RKO (cell line): ENCODE results near the gene RAB3IP.
"Not testable (repeated sequence)": the region's sequence is repeated elsewhere in the genome, so short reads cannot be mapped to it uniquely, and the experiment has no call there.

Experiments used
- DNase-seq: peaks from one replicate; pipeline ENCODE4 v3.0.0-alpha.2; 2016; ENCODE audit warnings: low spot score

The RAB3IP gene

DNA sequence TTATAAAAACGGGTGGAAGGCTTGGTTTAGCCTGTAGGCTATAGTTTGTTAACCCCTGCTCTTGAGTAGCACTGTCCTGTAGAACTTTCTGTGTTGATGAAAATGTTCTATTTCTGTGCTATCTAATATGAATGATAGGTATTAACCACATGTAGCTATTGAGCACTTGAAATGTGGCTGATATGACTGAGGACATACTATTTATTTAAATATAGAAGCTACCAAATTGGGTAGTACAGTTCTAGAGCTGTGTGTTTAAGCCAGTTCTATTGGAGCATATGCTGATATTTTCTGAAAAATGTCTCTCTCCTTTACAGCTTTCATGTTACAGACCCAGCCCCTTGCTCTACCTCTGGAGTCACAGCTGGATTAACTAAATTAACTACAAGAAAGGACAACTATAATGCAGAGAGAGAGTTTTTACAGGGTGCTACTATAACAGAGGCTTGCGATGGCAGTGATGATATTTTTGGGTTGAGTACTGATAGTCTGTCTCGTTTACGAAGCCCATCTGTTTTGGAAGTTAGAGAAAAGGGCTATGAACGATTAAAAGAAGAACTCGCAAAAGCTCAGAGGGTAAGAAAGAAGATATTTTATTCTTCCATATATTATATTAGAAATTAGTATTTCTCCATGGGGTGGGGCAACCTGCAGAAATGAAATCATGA is 17.6 kb downstream of the RAB3IP start:
- DNase-seq = no peak

GRCh38 chr12:69758105-69758504 is 19.4 kb downstream of the RAB3IP start:
- no peak for DNase-seq

DNA sequence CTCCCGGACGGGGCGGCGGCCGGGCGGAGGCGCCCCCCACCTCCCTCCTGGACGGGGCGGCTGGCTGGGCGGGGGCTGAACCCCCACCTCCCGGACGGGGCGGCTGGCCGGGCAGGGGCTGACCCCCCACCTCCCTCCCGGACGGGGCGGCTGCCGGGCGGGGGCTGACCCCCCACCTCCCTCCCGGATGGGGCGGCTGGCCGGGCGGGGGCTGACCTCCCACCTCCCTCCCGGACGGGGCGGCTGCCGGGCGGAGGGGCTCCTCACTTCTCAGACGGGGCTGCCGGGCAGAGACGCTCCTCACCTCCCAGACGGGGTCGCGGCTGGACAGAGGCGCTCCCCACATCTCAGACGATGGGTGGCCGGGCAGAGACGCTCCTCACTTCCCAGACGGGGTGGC is 20.9 kb downstream of the RAB3IP start:
- not testable (repeated sequence) for DNase-seq

DNA sequence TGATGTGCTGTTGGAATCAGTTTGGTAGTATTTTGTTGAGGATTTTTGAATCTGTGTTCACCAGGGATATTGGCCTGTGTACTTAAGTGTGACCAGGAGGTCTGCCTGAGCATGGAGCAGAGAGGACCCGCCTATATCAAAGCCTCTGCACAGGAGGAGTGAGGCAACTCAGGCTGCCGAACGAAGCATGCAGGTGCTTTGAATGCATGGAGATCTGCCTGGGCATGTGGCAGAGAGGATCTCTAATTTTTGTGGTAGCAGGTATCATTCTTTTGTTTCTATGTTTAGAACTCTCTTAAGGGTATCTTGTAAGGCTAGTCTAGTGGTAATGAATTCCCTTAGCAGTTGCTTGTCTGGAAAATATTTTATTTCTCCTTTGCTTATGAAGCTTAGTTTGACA is 26.9 kb downstream of the RAB3IP start:
- no peak for DNase-seq

DNA sequence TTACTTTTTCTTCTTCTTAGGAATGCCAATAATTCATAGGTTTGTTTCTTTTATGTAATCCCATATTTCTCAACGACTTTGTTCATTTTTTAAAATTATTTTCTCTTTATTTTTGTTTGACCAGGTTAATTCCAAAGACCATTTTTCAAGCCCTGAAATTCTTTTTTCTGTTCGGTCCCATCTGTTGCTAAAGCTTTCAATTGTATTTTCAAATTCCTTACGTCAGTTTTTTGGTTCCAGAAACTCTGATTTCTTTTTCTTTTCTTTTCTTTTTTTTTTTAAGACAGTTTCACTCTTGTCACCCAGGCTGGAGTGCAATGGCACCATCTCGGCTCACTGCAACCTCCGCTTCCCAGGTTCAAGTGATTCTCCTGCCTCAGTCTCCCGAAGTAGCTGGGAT is 27.6 kb downstream of the RAB3IP start:
- DNase-seq = no peak

- DNase-seq = peak; percentile 52
Measured at GRCh38 chr12:69779928-69780327, 41.3 kb downstream of the RAB3IP start.

- no peak for DNase-seq
Measured at GRCh38 chr12:69783365-69783764, 44.7 kb downstream of the RAB3IP start.

DNA sequence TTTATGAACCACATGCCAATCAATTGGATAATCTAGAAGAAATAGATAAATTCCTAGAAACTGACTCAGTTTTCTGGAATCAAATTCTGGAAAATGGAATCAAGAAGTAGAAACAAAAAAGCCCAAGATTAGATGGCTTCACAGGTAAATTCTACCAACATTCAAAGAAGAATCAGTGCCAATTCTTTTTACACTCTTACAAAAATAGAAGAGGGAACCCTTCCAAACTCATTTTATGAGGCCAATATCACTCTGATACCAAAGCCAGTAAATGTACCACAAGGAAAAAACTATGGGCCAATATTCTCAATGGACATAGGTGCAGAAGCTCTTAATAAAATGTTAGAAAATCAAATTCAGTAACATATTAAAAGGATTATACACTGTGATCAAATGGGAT is 50.7 kb downstream of the RAB3IP start:
- no peak for DNase-seq

- peak; percentile 36 for DNase-seq
Measured at GRCh38 chr12:69792533-69792932, 53.9 kb downstream of the RAB3IP start.

DNA sequence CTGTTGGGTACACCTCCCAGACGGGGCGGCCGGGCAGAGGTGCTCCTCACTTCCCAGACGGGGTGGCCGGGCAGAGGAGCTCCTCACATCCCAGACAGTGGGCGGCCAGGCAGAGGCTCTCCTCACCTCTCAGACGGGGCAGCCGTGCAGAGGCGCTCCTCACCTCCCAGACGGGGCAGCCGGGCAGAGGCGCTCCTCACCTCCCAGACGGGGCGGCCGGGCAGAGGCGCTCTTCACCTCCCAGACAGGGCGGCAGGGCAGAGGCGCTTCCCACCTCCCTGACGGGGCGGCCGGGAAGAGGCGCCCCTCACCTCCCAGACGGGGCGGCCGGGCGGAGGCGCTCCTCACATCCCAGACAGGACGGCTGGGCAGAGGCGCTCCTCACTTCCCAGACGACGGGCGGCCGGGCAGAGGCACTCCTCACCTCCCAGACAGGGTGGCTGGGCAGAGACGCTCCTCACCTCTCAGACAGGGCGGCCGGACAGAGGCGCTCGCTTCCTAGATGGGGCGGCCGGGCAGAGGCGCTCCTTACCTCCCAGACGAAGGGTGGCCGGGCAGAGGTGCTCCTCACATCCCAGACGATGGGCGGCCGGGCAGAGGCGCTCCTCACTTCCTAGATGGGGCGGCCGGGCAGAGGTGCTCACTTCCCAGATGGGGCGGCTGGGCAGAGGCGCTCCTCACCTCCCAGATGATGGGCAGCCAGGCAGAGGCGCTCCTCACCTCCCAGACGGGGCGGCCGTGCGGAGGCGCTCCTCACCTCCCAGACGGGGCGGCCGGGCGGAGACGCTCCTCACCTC is 68.6 kb downstream of the RAB3IP start:
- DNase-seq = not testable (repeated sequence)

DNA sequence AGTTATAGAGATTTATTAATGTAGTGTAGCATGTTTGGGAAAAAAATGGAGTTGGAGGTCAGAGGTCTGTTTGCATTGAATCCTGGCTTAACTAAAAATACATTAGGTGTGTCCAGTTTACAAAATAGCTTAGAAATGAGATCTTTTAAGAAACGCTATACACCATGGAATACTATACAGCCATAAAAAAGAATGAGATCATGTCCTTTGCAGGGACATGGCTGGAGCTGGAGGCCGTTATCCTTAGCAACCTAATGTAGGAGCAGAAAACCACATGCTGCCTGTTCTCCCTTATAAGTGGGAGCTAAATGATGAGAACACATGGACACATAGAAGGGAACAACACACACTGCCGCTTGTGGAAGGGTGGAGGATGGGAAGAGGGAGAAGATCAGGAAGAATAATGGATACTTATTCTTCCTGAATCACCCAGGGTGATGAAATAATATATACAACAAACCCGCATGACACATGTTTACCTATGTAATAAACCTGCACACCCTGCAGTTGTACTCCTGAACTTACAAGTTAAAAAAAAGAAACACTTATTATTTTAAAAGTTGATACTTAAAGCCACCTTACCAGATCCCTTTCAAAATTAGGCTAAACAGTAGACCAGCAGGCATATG is 72.3 kb downstream of the RAB3IP start:
- no peak for DNase-seq

GRCh38 chr12:69816082-69816481 is 77.4 kb downstream of the RAB3IP start:
- no peak for DNase-seq

- no peak for DNase-seq
Measured at GRCh38 chr12:69821032-69821455, 82.4 kb downstream of the RAB3IP start.

DNA sequence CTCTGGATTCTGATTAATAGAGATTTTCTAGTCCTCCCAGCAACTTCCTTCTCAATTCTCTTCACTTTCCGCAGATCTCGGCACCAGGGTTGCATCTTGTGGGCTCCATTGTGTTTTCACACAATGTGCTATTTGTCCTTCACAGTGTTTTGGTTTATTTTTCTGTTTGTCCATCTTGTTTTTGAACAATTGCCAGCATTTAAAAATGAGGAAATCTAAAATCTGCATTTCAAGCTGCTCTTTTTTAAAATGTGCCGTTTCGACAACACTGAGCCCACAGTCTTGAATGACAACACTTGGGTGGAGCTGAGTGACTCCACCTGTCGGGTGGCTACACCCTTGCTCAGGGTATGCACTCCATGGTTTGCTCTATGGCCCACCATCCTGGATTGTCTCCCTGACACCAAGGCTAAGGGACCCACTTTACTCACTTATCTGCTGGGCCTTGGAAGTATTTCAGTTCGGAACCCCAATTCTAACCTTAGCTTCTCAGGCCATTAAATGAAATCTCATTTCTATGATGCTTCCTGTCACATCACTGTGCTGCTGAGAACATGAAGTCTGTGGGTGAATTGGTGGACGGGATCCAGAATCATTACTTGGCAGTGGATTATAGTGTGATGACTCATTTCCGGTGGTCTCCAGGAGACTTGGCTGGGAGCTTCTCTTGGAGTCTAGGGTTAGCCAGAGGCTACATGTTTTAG is 82.9 kb downstream of the RAB3IP start:
- DNase-seq = peak; percentile 82

GRCh38 chr12:69822201-69822860 is 83.7 kb downstream of the RAB3IP start:
- DNase-seq = no peak

DNA sequence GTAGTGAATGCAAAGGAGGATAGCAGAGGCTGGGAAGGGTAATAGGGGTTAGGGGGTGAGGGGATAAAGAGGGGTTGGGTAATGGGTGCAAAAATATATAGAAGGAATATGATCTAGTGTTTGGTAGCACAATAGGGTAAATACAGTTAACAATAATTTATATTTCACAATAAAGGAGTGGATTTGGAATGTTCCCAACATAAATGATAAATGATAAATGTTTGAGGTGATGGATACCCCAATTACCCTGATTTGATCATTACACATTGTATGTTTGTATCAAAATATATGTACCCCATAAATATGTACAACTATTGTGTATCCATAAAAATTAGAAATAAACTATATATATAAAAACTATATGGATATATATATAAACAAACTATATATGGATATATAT is 85.4 kb downstream of the RAB3IP start:
- no peak for DNase-seq

GRCh38 chr12:69824966-69825560 is 86.4 kb downstream of the RAB3IP start, which contains the start of gene MYRFL:
MYRFL (plus strand) TSS chr12:69825227; CDS start chr12:69825518, 291 bp downstream.
- no peak for DNase-seq

GRCh38 chr12:69828897-69829296 is 90.2 kb downstream of the RAB3IP start:
- DNase-seq = no peak

DNA sequence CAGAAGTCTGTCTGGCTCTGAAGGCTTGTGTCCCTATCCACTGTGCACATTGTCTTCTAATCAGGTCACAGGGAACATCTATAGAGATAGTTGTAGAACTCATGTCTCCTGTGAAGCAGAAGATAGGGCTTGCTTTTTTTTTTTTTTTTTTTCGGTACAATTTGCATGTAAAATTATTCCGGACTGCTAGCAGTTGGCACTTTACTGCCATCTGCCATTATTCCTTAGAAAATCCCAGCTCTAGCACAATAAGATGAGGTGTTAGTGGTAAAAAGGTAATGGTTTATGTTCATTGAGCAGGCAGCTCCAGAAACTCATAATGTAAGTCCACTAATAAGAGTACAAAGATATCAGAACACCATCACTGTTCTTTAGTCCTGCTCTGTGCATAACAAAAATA is 95.0 kb downstream of the RAB3IP start:
- DNase-seq = no peak

GRCh38 chr12:69834147-69834546 is 95.5 kb downstream of the RAB3IP start:
- DNase-seq = no peak

DNA sequence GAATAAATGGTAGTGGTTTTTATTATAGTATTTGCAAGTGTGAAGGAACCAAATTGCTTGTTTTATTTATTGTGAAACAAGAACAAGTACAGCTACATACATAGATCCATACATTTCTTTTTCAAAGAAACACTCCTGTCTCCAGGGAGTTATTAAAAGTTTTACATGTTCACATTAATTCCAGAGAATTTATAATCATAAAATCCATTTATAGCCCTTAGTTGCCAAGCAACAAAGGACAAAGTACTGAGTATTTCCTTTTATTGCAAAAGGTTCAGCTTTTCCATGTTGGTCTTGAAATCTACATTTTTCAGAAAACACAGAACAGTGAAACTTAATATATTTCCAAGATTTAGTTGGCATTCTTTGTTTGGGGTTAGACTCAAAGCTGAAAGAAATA is 95.9 kb downstream of the RAB3IP start:
- no peak for DNase-seq
